Activated naive CD8-positive, alpha-beta T cell (primary cell): ENCODE data around the gene ZRANB2.

ENCODE experiments used
- H3K27ac Mint-ChIP-seq: one replicate; pipeline ENCODE4 v1.8.0; 2021; ENCODE audit warnings: mixed read lengths
- H3K27me3 Mint-ChIP-seq: one replicate; pipeline ENCODE4 v1.8.0; 2021; ENCODE audit warnings: mixed read lengths
- H3K36me3 Mint-ChIP-seq: one replicate; pipeline ENCODE4 v1.8.0; 2021; ENCODE audit warnings: mixed read lengths
- H3K4me1 Mint-ChIP-seq: one replicate; pipeline ENCODE4 v1.8.0; 2021; ENCODE audit warnings: low read depth, mixed read lengths
- H3K4me3 Mint-ChIP-seq: one replicate; pipeline ENCODE4 v1.8.0; 2021; ENCODE audit warnings: mild to moderate bottlenecking, mixed read lengths
- H3K9me3 Mint-ChIP-seq: one replicate; pipeline ENCODE4 v1.8.0; 2021; ENCODE audit warnings: low read depth, mixed read lengths

Gene ZRANB2

DNA sequence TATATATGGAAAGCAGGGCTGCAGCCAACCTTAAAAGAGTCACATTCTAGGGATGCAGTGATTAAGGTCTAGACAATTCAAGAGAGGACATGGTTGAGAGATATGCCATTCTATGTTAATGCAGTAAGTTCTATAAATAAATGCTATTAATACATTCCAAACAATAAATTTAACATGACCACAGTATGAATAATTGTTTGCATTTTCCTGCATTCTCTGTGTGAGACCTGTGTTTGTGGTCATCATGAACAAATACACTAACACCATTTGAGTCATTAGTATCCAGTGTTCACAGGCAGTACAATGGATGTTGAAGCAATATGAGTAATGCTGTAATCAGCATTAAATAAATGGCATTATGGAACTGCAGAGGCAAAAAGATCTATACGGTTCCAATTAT, 5.5 kb upstream of the ZRANB2 start:
- H3K9me3 Mint-ChIP-seq: no peaks in the 10 kb centered on the region
- peaks cover 5% of the 10 kb centered on the region for H3K4me1 Mint-ChIP-seq
- H3K27me3 Mint-ChIP-seq: peaks cover 10% of the 10 kb centered on the region
- no peak overlapping the region for H3K4me3 Mint-ChIP-seq
- H3K36me3 Mint-ChIP-seq: peaks cover 5% of the 10 kb centered on the region
- H3K27ac Mint-ChIP-seq: no peak overlapping the region

DNA sequence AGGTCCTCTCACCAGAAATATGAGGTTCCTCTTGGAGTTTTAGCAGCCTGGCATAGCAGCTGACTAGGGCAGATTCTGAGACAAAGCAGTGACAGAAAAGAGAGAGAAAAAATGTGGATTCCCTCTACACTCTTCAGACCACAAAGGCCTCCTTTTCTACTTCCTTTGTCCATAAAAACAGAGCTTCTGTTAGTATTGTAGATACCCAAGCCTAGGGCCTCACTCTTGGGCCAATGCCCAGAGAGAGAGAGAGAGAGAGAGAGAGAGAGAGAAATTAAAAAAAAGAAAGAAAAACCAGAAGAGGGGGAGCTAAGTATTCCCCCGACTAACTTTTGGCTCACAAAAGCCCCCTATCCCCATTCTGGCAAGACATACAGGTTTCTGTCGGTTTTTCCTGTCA, 2.4 kb upstream of the ZRANB2 start:
- peaks cover 8% of the 10 kb centered on the region for H3K27me3 Mint-ChIP-seq
- H3K4me1 Mint-ChIP-seq: peaks cover 17% of the 10 kb centered on the region
- no peak overlapping the region for H3K4me3 Mint-ChIP-seq
- no peak overlapping the region for H3K27ac Mint-ChIP-seq
- no peaks in the 10 kb centered on the region for H3K9me3 Mint-ChIP-seq
- peaks cover 14% of the 10 kb centered on the region for H3K36me3 Mint-ChIP-seq

DNA sequence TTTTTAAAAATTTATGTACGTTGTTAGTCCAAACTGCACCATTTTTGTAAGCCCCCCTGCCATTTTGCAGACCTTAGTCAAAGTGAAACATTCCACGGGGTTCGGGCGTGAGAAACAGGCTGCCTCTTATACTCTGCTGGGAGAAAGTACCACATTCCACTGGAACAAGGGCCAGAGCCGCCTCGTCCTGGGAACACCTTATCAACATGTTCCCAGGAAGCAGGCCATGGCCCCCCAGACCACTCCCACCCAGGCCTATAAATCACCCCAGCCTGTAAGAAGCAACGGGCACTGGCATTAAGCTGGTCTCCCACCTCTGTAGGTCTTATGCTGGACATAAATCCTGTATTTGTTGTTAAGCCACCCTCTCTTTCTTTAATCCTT, 854 bp upstream of the ZRANB2 start:
- Mint-ChIP-seq H3K27ac (peak overlapping the region; percentile 89), H3K9me3 (no peaks in the 10 kb centered on the region), H3K4me1 (peaks cover 24% of the 10 kb centered on the region), H3K27me3 (peaks cover 8% of the 10 kb centered on the region), H3K36me3 (peaks cover 14% of the 10 kb centered on the region), H3K4me3 (peak overlapping the region; percentile 99)

DNA sequence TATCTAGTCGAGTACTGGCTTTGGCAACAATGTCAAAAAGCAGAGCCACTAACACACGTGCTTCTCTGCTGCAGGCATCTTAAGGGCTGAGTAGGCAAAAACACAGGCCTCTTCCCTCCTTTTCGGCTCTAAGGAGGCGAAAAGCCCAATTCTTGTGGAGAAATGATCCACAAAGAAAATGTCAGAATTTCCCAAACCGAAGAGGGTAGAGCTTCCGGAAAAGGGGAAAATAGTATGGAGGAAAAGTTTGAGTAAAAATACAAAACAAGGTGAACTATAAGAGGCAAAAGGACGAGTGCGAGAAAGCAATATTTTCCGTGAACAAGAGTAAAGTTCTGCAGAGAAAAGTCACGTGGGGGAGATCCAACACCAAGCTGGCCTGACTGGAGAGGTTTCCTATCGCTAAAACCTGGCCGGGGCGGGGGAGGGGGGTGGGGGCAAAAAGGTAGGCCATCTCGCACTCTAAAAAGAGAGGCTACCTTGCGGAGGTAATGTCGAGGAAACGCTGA, 551 bp downstream of the ZRANB2 start:
- Mint-ChIP-seq H3K27ac (peak overlapping the region; percentile 100), H3K4me3 (peak overlapping the region; percentile 99), H3K4me1 (peaks cover 32% of the 10 kb centered on the region), H3K27me3 (peaks cover 8% of the 10 kb centered on the region), H3K36me3 (peaks cover 14% of the 10 kb centered on the region), H3K9me3 (no peaks in the 10 kb centered on the region)

DNA sequence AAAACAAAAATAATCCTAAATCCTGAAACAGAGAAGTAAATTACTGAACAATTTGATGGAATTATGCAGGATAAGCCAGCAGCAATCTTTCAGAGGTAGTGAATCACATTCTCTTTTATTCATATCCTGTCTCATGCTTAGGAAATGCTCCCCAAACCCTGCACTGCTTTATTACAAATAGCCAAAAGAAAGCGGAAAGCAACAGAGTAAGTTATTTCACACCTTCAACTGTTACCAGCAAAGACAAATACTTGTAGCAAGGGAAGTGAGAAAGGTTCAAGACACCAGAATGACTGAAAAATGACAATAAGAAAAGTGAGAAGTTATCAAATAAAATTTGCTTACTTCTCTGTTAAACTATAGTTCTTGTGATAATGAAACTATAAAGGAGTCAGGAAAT, 6.2 kb downstream of the ZRANB2 start:
- H3K4me3 Mint-ChIP-seq: no peak overlapping the region
- H3K27ac Mint-ChIP-seq: peak overlapping the region; percentile 13
- H3K4me1 Mint-ChIP-seq: peaks cover 43% of the 10 kb centered on the region
- H3K27me3 Mint-ChIP-seq: no peaks in the 10 kb centered on the region
- H3K9me3 Mint-ChIP-seq: no peaks in the 10 kb centered on the region
- H3K36me3 Mint-ChIP-seq: peaks cover 15% of the 10 kb centered on the region

DNA sequence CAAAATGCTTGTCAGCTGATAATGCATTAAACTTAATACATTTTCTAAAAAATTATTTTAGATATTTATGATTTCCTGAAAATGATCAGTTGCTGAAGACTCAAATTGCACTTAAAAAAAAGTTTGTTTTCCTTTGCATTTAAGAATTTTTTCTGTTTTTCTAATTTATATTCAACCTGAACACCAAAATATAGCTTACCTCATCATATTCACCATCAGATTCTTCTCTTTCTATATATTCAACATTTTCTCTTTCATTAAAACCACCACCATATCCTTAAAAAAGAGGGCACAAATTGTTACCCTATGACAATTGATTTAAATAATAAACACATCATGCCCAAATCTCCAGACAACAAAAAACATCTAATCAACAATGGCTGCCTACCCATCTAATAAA, 8.6 kb downstream of the ZRANB2 start:
- H3K27me3 Mint-ChIP-seq: no peaks in the 10 kb centered on the region
- peaks cover 31% of the 10 kb centered on the region for H3K4me1 Mint-ChIP-seq
- no peak overlapping the region for H3K4me3 Mint-ChIP-seq
- H3K27ac Mint-ChIP-seq: peak overlapping the region; percentile 24
- no peaks in the 10 kb centered on the region for H3K9me3 Mint-ChIP-seq
- peaks cover 11% of the 10 kb centered on the region for H3K36me3 Mint-ChIP-seq

DNA sequence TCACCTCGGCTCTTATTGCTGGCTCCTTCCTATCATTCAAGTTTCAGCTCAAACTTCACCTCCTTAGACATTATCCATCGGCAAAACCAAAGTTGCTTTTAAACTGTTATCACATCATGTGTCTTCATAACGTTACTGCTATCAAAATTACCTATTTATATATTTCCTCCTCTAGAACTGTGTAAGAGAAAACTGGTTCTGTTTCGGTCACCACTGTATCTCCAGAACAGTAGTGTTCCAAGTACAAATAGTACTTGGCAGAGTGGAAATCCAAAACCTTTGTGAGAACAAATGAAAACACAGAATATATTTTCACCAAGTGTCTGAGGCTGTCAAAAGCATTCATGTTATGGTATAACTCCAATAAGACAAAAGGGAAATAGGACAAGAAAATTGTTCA, 9.1 kb downstream of the ZRANB2 start:
- no peaks in the 10 kb centered on the region for H3K9me3 Mint-ChIP-seq
- no peak overlapping the region for H3K4me3 Mint-ChIP-seq
- H3K36me3 Mint-ChIP-seq: peaks cover 12% of the 10 kb centered on the region
- no peaks in the 10 kb centered on the region for H3K27me3 Mint-ChIP-seq
- H3K27ac Mint-ChIP-seq: no peak overlapping the region
- H3K4me1 Mint-ChIP-seq: peaks cover 31% of the 10 kb centered on the region

DNA sequence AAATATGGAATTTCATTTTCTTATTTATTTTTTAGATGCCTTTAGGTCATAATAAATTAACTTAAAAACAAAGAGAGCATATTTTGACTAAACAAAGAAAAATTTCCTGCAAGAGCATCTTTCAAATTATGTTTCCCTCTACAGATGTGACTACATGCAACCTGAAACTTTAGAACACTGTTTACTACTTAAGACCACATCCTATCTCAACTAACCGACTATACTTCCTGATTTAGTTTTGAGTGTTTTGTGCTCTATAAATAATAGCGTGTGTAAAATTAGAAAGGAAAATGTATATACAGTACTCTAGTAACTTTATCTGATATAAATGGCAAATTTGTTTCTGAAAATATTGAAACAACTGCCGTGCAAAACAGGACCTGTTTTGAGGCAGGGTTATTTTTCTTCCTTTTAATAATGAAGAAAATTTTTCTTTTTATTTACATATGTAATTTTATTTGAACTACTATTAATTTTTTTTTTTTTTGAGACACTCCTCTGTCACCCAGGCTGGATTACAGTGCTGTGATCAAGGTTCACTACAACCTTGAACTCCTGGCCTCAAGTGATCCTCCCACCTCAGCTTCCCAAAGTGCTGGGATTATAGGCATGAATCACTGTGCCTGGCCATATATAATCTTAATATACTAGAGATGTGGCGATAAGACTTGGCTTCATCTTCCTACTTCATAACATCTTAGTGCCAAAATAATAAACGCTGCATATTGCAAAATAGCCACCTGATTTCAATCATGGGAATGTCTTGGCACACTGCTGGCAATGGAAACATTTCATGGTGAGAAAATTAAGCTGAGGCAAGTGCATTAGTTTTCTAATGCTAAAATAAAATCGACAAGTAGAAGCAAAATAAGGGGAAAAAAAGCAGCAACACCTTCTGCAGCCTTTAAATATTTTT, 12.3 kb downstream of the ZRANB2 start:
- Mint-ChIP-seq H3K9me3 (no peaks in the 10 kb centered on the region), H3K27ac (peak overlapping the region; percentile 28), H3K4me3 (no peak overlapping the region), H3K36me3 (peaks cover 9% of the 10 kb centered on the region), H3K27me3 (no peaks in the 10 kb centered on the region), H3K4me1 (peaks cover 10% of the 10 kb centered on the region)

DNA sequence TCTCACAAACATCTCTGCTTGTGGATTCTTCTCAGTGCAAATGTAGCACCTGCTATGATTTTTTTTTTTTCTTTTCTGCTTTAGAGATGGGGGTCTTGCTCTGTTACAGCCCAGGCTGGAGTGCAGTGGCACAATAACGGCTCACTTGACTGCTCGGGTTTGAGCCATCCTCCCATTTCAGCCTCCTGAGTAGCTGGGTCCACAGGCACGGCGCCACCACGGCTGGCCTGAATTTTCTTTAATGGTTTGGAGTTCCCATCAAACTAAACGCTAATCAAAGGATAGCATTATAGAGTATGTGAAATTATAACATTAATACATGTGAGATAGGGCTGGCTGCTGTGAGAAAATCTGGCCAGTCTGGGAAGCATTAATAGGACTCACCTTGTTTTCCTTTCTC, 26.0 kb downstream of the ZRANB2 start:
- H3K4me1 Mint-ChIP-seq: peaks cover 2% of the 10 kb centered on the region
- H3K4me3 Mint-ChIP-seq: no peak overlapping the region
- H3K27ac Mint-ChIP-seq: peak overlapping the region; percentile 66
- no peaks in the 10 kb centered on the region for H3K27me3 Mint-ChIP-seq
- H3K9me3 Mint-ChIP-seq: no peaks in the 10 kb centered on the region
- H3K36me3 Mint-ChIP-seq: peaks cover 3% of the 10 kb centered on the region

DNA sequence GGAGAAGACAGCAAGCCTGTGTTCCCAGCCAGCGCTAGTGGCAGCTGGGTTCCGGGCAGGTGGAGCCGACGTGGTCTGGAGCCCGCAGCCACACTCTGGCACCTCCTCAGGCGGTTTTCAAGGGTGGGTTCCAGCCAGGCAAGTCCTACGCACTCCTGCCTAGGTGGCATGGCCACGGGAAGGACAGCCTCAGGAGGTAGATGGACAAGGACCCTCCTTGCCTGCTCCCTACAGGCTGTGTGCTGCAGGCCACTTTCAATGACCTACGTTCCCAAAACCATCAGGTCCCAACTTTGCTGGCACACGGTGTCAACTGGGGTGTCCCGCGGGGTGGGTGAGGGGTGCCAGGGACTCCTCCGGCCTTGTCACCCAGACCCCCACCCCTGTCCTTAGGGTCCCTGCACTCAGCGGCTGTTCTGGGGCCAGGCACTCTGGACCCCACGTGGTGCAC, 26.5 kb downstream of the ZRANB2 start:
- Mint-ChIP-seq H3K27ac (no peak overlapping the region), H3K4me3 (no peak overlapping the region), H3K27me3 (no peaks in the 10 kb centered on the region), H3K4me1 (peaks cover 3% of the 10 kb centered on the region), H3K9me3 (no peaks in the 10 kb centered on the region), H3K36me3 (peaks cover 2% of the 10 kb centered on the region)

DNA sequence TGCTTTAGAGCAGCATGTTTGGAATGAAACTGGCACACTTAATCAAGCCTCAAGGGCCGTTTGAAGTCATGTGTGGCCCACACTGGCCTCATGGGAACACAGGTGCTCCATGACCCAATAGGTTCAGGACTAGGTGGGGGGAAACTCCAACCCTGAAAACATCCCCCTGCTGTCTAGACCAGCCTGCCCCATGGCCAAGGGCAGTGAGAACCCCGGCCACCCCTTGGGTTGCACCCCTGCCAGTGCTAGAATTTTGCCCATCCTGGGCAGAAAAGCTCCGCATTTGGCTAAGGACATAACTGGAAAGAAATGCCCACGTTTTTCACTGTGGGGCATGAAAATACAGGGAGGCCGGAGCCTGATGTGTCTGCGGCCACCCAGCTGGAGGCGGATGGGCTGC, 27.1 kb downstream of the ZRANB2 start:
- no peak overlapping the region for H3K27ac Mint-ChIP-seq
- H3K27me3 Mint-ChIP-seq: peaks cover under 1% of the 10 kb centered on the region
- H3K9me3 Mint-ChIP-seq: no peaks in the 10 kb centered on the region
- no peaks in the 10 kb centered on the region for H3K36me3 Mint-ChIP-seq
- peaks cover 3% of the 10 kb centered on the region for H3K4me1 Mint-ChIP-seq
- no peak overlapping the region for H3K4me3 Mint-ChIP-seq

DNA sequence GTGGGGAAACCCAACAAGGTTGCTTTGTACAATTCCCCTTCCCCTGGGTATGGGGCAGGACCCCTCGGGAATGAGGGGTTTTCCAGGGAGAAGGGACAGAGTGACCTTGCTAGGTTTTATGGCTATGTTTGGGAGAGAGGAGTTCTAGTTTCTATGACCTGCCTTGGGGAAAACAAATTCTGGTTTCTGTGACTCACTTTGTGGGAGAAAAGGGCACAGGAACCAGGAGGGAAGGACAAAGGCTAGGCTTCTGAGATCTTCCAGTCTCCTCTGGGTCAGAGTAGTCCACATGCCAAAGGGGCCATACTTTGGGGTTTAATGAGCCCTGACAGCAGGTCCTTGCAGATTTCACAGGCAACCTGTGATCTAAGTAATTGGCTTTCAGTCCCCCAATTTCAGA, 27.7 kb downstream of the ZRANB2 start:
- Mint-ChIP-seq H3K4me1 (peaks cover 4% of the 10 kb centered on the region), H3K4me3 (no peak overlapping the region), H3K27me3 (peaks cover 4% of the 10 kb centered on the region), H3K9me3 (no peaks in the 10 kb centered on the region), H3K27ac (peak overlapping the region; percentile 55), H3K36me3 (no peaks in the 10 kb centered on the region)

DNA sequence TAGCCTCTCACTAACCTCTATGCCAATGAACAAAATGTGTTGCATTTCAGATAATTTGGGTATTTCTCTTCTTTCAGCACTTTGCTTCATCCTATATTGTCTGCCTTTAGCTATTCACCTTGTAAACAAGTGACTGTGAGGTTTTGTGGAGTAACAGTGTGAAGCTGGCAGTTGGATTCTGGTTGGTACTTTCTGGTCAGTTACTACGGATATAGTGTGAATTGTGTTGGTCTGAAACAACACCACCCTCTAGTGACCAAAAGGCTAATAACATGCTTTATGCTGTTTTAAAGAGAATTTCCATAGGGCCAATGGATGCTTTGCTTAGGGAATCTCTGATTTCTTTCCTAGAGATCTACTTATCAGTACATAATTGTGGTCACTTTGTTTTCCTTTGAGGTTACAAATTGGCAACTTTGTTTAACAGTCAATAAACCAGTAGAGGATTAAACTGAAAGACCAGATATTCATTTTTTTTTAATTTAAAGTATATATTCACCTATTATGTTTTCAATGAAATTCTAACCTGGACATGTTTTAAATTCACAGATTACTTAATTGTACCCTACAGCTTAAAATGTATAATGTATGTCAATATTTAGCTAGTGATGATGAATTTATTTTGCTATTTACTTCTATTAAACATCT, 30.8 kb downstream of the ZRANB2 start:
- no peak overlapping the region for H3K4me3 Mint-ChIP-seq

DNA sequence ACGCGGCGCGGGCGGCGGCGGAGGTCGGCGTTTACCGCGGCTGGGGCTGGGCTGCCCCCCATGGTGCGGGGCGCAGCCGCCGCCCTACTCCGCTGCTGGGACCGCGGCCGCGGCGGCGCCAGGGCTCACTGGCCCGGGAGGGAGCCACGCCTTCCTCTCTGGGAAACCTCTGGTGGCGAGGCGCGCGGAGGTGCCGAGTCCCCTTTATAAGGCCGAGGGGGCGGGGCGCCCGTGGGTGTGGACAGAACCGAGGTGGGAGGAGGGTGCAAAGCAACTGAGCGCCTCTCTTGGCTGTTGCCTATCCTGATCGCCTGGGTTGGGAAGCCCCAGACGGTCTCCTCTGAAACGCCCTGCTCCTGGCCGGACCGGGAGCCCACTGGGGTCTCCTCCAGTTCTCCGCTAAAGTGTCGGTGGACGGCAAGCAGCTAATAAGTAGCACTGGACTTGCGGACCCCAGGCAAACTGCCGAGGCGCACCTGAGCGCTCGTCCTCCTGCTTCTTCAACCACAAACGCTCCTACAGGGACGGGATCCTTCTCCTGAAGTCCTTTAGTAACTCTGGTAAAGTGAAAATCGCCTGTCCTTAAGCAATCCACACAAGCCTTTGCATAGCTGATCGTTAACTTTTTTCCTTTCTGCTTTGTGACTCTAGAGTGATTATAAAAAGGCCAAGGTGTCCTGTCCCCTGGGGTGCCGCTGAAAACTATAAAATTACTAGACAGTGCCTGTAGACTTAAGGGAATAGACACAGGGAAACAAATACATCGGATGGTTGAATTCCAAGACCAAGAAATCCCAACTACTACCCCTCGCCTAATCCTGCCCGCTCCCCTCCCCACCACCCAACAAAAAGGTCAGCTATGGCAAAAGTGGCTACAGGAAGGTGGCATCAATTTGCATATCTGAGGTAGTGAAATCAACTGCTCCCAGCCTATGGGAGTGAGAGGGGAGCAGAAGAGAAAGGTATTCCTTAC, 32.9 kb downstream of the ZRANB2 start, which contains the start of gene PTGER3:
TSS of gene PTGER3 (minus strand) at position 182 of the 973 bp plus-strand sequence. CDS start 239 bp downstream, outside the sequence.
- Mint-ChIP-seq H3K27ac (no peak within 1 kb of the TSS), H3K4me3 (peak within 1 kb of the TSS; percentile 81), H3K4me1 (peaks cover 21% of the 10 kb centered on the region), H3K9me3 (no peaks in the 10 kb centered on the region), H3K36me3 (no peaks in the 10 kb centered on the region), H3K27me3 (peaks cover 24% of the 10 kb centered on the region)

More for the DNA sequence above, 30.8 kb downstream of the ZRANB2 start:
- Mint-ChIP-seq H3K9me3 (no peaks in the 10 kb centered on the region), H3K27ac (no peak overlapping the region), H3K36me3 (no peaks in the 10 kb centered on the region), H3K27me3 (peaks cover 18% of the 10 kb centered on the region), H3K4me1 (peaks cover 21% of the 10 kb centered on the region)
